ENCODE measurements around the gene LRRC47.

The LRRC47 gene

GRCh38 chr1:3821004-3821403 lies 24.7 kb upstream of the LRRC47 start:
- no peak overlapping the region for H3K4me3 ChIP-seq (ENCODE audit: low read depth, low read length)
- DNase-seq (ENCODE audit: low read depth): no peak
- no peak for TF ChIP-seq CTCF (IDR thresholded peaks at IDR 0.05; ENCODE audit: low read depth, low read length)
- no peak for TF ChIP-seq MAX (IDR thresholded peaks at IDR 0.05; ENCODE audit: low read depth, low read length)
- no peak for TF ChIP-seq MYC (IDR thresholded peaks at IDR 0.05; ENCODE audit: low read depth, low read length)
- no peak for TF ChIP-seq POLR2A (IDR thresholded peaks at IDR 0.05; ENCODE audit: extremely low read depth, insufficient read length)

- no peak for TF ChIP-seq MAX (IDR thresholded peaks at IDR 0.05; ENCODE audit: low read depth, low read length)
- TF ChIP-seq MYC (IDR thresholded peaks at IDR 0.05; ENCODE audit: low read depth, low read length): no peak
- TF ChIP-seq CTCF (IDR thresholded peaks at IDR 0.05; ENCODE audit: low read depth, low read length): no peak
- no peak for TF ChIP-seq POLR2A (IDR thresholded peaks at IDR 0.05; ENCODE audit: extremely low read depth, insufficient read length)
- no peak for DNase-seq (ENCODE audit: low read depth)
Observed at GRCh38 chr1:3820316-3820715, 24.0 kb upstream of the LRRC47 start.

GRCh38 chr1:3819771-3820200 lies 23.5 kb upstream of the LRRC47 start:
- TF ChIP-seq CTCF (IDR thresholded peaks at IDR 0.05; ENCODE audit: low read depth, low read length): no peak
- TF ChIP-seq POLR2A (IDR thresholded peaks at IDR 0.05; ENCODE audit: extremely low read depth, insufficient read length): no peak
- no peak for TF ChIP-seq MYC (IDR thresholded peaks at IDR 0.05; ENCODE audit: low read depth, low read length)
- no peak for TF ChIP-seq MAX (IDR thresholded peaks at IDR 0.05; ENCODE audit: low read depth, low read length)
- no peak for DNase-seq (ENCODE audit: low read depth)
- H3K4me3 ChIP-seq (ENCODE audit: low read depth, low read length): no peak overlapping the region

More at GRCh38 chr1:3820316-3820715, 24.0 kb upstream of the LRRC47 start:
- H3K4me3 ChIP-seq (ENCODE audit: low read depth, low read length): no peak overlapping the region

GRCh38 chr1:3817821-3818597 lies 21.7 kb upstream of the LRRC47 start:
- TF ChIP-seq MYC (IDR thresholded peaks at IDR 0.05; ENCODE audit: low read depth, low read length): no peak
- H3K4me3 ChIP-seq (ENCODE audit: low read depth, low read length): no peak overlapping the region
- DNase-seq (ENCODE audit: low read depth): no peak

GRCh38 chr1:3817138-3817740 lies 20.9 kb upstream of the LRRC47 start:
- no peak overlapping the region for H3K4me3 ChIP-seq (ENCODE audit: low read depth, low read length)
- no peak for DNase-seq (ENCODE audit: low read depth)
- TF ChIP-seq MAX (IDR thresholded peaks at IDR 0.05; ENCODE audit: low read depth, low read length) (no peak), MYC (IDR thresholded peaks at IDR 0.05; ENCODE audit: low read depth, low read length) (no peak), POLR2A (IDR thresholded peaks at IDR 0.05; ENCODE audit: extremely low read depth, insufficient read length) (no peak), CTCF (IDR thresholded peaks at IDR 0.05; ENCODE audit: low read depth, low read length) (no peak)

- TF ChIP-seq POLR2A (IDR thresholded peaks at IDR 0.05; ENCODE audit: extremely low read depth, insufficient read length) (no peak), MAX (IDR thresholded peaks at IDR 0.05; ENCODE audit: low read depth, low read length) (no peak), MYC (IDR thresholded peaks at IDR 0.05; ENCODE audit: low read depth, low read length) (no peak), CTCF (IDR thresholded peaks at IDR 0.05; ENCODE audit: low read depth, low read length) (no peak)
- no peak overlapping the region for H3K4me3 ChIP-seq (ENCODE audit: low read depth, low read length)
- no peak for DNase-seq (ENCODE audit: low read depth)
Observed at GRCh38 chr1:3816331-3817137, 20.2 kb upstream of the LRRC47 start.

Measured in NB4 (cell line).